Purkinje cell (primary cell): ENCODE measurements around the gene PCDHA12. TPM values are rescaled to one million over a fixed set of nuclear protein-coding genes. Genes with fewer than 3 reads are reported as not detected.

Source experiments
- polyA plus RNA-seq: library from polyadenylated mRNA; unstranded; fragments of >200 nt; fragmentation: Nextera tagmentation; gene quantifications from 2 replicates; pipeline ENCODE4 v1.2.1, GENCODE V29; 2014

Gene PCDHA12
- polyA plus RNA-seq = 1.1 and 1.2 TPM in 2 replicates

GRCh38 chr5:140875085-140876065, at the start of gene PCDHA12:
Gene PCDHA12 (plus strand): TSS chr5:140875308. CDS start chr5:140875473, 165 bp downstream.

GRCh38 chr5:140827704-140828361, 47.3 kb upstream of the PCDHA12 start, which contains the start of gene PCDHA6:
Gene PCDHA6 (plus strand): TSS chr5:140827960. CDS start chr5:140828092, 132 bp downstream.

GRCh38 chr5:140833993-140834392, 41.1 kb upstream of the PCDHA12 start, which contains the start of gene PCDHA7:
Gene PCDHA7 (plus strand): TSS chr5:140834269. CDS start chr5:140834384, 115 bp downstream.

GRCh38 chr5:140840978-140841962, 33.8 kb upstream of the PCDHA12 start, which contains the start of gene PCDHA8:
Gene PCDHA8 (plus strand): TSS chr5:140841187. CDS start chr5:140841322, 135 bp downstream.

GRCh38 chr5:140848139-140849102, 26.7 kb upstream of the PCDHA12 start, which contains the start of gene PCDHA9:
Gene PCDHA9 (plus strand): TSS chr5:140848382. CDS start chr5:140848496, 114 bp downstream.

GRCh38 chr5:140855772-140856674, 19.1 kb upstream of the PCDHA12 start, which contains the start of gene PCDHA10:
Gene PCDHA10 (plus strand): TSS chr5:140855897. CDS start chr5:140856049, 152 bp downstream.

GRCh38 chr5:140868721-140869554, 6.2 kb upstream of the PCDHA12 start, which contains the start of gene PCDHA11:
Gene PCDHA11 (plus strand): TSS chr5:140868957. CDS start chr5:140869104, 147 bp downstream.

GRCh38 chr5:140881889-140882590, 6.9 kb downstream of the PCDHA12 start, which contains the start of gene PCDHA13:
Gene PCDHA13 (plus strand): TSS chr5:140882124. CDS start chr5:140882269, 145 bp downstream.

GRCh38 chr5:140925806-140926442, 50.8 kb downstream of the PCDHA12 start, which contains the start of gene PCDHAC1:
Gene PCDHAC1 (plus strand): TSS chr5:140926299. CDS start chr5:140926893, 594 bp downstream.

Other genes starting within 250 kb of the PCDHA12 start
- gene CD14, start 242.1 kb upstream of the PCDHA12 start, polyA plus RNA-seq = 3.2 and 5.5 TPM in 2 replicates
- gene TMCO6, start 235.9 kb upstream of the PCDHA12 start, polyA plus RNA-seq = 0.35 TPM in 1 of 2 replicates, not detected in the other
- 580 and 589 TPM in 2 replicates for gene NDUFA2, start 227.7 kb upstream of the PCDHA12 start, polyA plus RNA-seq
- 95.1 and 132 TPM in 2 replicates for gene IK, start 227.5 kb upstream of the PCDHA12 start, polyA plus RNA-seq
- gene WDR55, start 210.4 kb upstream of the PCDHA12 start, polyA plus RNA-seq = 5.1 and 5.7 TPM in 2 replicates
- not detected in 2 replicates for gene DND1, start 201.7 kb upstream of the PCDHA12 start, polyA plus RNA-seq
- gene HARS1, start 183.9 kb upstream of the PCDHA12 start, polyA plus RNA-seq = 68.3 and 76.9 TPM in 2 replicates
- gene HARS2, start 183.9 kb upstream of the PCDHA12 start, polyA plus RNA-seq = 9.2 and 12.1 TPM in 2 replicates
- gene ZMAT2, start 174.9 kb upstream of the PCDHA12 start, polyA plus RNA-seq = 44.8 and 45.9 TPM in 2 replicates
- gene PCDHA1, start 89.2 kb upstream of the PCDHA12 start, polyA plus RNA-seq = 5.3 and 10.1 TPM in 2 replicates
- gene PCDHA2, start 80.5 kb upstream of the PCDHA12 start, polyA plus RNA-seq = not detected in 2 replicates
- 3.8 TPM in 1 of 2 replicates, not detected in the other for gene PCDHA3, start 74.3 kb upstream of the PCDHA12 start, polyA plus RNA-seq
- gene PCDHA4, start 68.2 kb upstream of the PCDHA12 start, polyA plus RNA-seq = 0.62 and 10.7 TPM in 2 replicates
- gene PCDHA5, start 53.7 kb upstream of the PCDHA12 start, polyA plus RNA-seq = 1.5 and 6.3 TPM in 2 replicates
- 4.0 and 5.4 TPM in 2 replicates for gene PCDHA6, start 47.3 kb upstream of the PCDHA12 start, polyA plus RNA-seq
- gene PCDHA7, start 41.0 kb upstream of the PCDHA12 start, polyA plus RNA-seq = 0.39 and 0.71 TPM in 2 replicates
- 1.4 TPM in 1 of 2 replicates, not detected in the other for gene PCDHA8, start 34.1 kb upstream of the PCDHA12 start, polyA plus RNA-seq
- 0.07 and 0.16 TPM in 2 replicates for gene PCDHA9, start 26.9 kb upstream of the PCDHA12 start, polyA plus RNA-seq
- gene PCDHA10, start 19.4 kb upstream of the PCDHA12 start, polyA plus RNA-seq = 13.4 and 23.1 TPM in 2 replicates
- 2.2 and 2.8 TPM in 2 replicates for gene PCDHA11, start 6.4 kb upstream of the PCDHA12 start, polyA plus RNA-seq
- gene PCDHA13, start 6.8 kb downstream of the PCDHA12 start, polyA plus RNA-seq = 12.7 and 31.9 TPM in 2 replicates
- 11.6 and 30.0 TPM in 2 replicates for gene PCDHAC1, start 51.0 kb downstream of the PCDHA12 start, polyA plus RNA-seq
- gene PCDHAC2, start 91.2 kb downstream of the PCDHA12 start, polyA plus RNA-seq = 22.6 and 36.9 TPM in 2 replicates
- gene PCDHB1, start 176.1 kb downstream of the PCDHA12 start, polyA plus RNA-seq = not detected in 2 replicates
- gene PCDHB2, start 219.3 kb downstream of the PCDHA12 start, polyA plus RNA-seq = 4.7 and 8.3 TPM in 2 replicates
- 3.7 and 7.5 TPM in 2 replicates for gene PCDHB3, start 225.2 kb downstream of the PCDHA12 start, polyA plus RNA-seq
- 6.0 and 16.8 TPM in 2 replicates for gene PCDHB4, start 246.5 kb downstream of the PCDHA12 start, polyA plus RNA-seq